Skin of body (tissue), 2 donors: ENCODE data around the gene CDKN2B-AS1. TPM values are rescaled to one million over a fixed set of nuclear protein-coding genes. Genes with fewer than 3 reads are reported as not detected.

ENCODE experiments used
- DNase-seq: peaks from one replicate; lab custom pipeline; 2025; lab: John Stamatoyannopoulos, UW
- total RNA-seq: library from RNA; depleted of rRNA; stranded (reverse); fragments of >200 nt; gene quantifications from one replicate; pipeline ENCODE4 v1.2.3, GENCODE V29; 2014

Gene CDKN2B-AS1
- total RNA-seq, 1 donor from 2014 or later: 0.20 TPM

GRCh38 chr9:22084336-22085035, 89.9 kb downstream of the CDKN2B-AS1 start:
- peak; percentile 4 for DNase-seq

- DNase-seq: no peak
Observed at GRCh38 chr9:22088053-22088716, 93.6 kb downstream of the CDKN2B-AS1 start.

GRCh38 chr9:22088717-22089061, 94.1 kb downstream of the CDKN2B-AS1 start:
- no peak for DNase-seq

GRCh38 chr9:22097707-22098106, 103.1 kb downstream of the CDKN2B-AS1 start:
- no peak for DNase-seq

- DNase-seq: no peak
Observed at GRCh38 chr9:22098643-22099332, 104.2 kb downstream of the CDKN2B-AS1 start.

GRCh38 chr9:22100626-22101025, 106.0 kb downstream of the CDKN2B-AS1 start:
- DNase-seq: no peak

GRCh38 chr9:22102146-22103053, 107.8 kb downstream of the CDKN2B-AS1 start:
- DNase-seq: no peak

- no peak for DNase-seq
Observed at GRCh38 chr9:22103685-22104575, 109.3 kb downstream of the CDKN2B-AS1 start.

- no peak for DNase-seq
Observed at GRCh38 chr9:22105005-22105722, 110.6 kb downstream of the CDKN2B-AS1 start.

- no peak for DNase-seq
Observed at GRCh38 chr9:22107202-22108045, 112.8 kb downstream of the CDKN2B-AS1 start.

- no peak for DNase-seq
Observed at GRCh38 chr9:22108581-22109370, 114.2 kb downstream of the CDKN2B-AS1 start.

GRCh38 chr9:22111176-22111953, 116.8 kb downstream of the CDKN2B-AS1 start:
- no peak for DNase-seq

GRCh38 chr9:22111954-22112247, 117.3 kb downstream of the CDKN2B-AS1 start:
- DNase-seq: no peak

- no peak for DNase-seq
Observed at GRCh38 chr9:22112870-22113821, 118.6 kb downstream of the CDKN2B-AS1 start.

GRCh38 chr9:22114956-22115355, 120.4 kb downstream of the CDKN2B-AS1 start:
- DNase-seq: no peak

- no peak for DNase-seq
Observed at GRCh38 chr9:22116758-22117157, 122.2 kb downstream of the CDKN2B-AS1 start.
